Activated naive CD4-positive, alpha-beta T cell treated with anti-CD3 and anti-CD28 coated beads, Interleukin-2, amount 50 U/mL, for 16 hours (primary cell): ENCODE results near the gene RPL41.
"Not testable (repeated sequence)": the region's sequence is repeated elsewhere in the genome, so short reads cannot be mapped to it uniquely, and the experiment has no call there.

Experiments
- DNase-seq: peaks from one replicate; pipeline ENCODE4 v3.0.0-alpha.2; 2020

RPL41 gene

GRCh38 chr12:56129206-56129941 is 12.9 kb downstream of the RPL41 start:
- DNase-seq = peak; percentile 61

- DNase-seq = no peak
Measured at GRCh38 chr12:56129942-56130495, 13.6 kb downstream of the RPL41 start.

GRCh38 chr12:56130876-56131275 is 14.4 kb downstream of the RPL41 start:
- no peak for DNase-seq

GRCh38 chr12:56134897-56135296 is 18.5 kb downstream of the RPL41 start:
- DNase-seq = no peak

GRCh38 chr12:56137853-56138571 is 21.6 kb downstream of the RPL41 start:
- no peak for DNase-seq

GRCh38 chr12:56141946-56142784 is 25.7 kb downstream of the RPL41 start:
- no peak for DNase-seq

GRCh38 chr12:56143217-56143616 is 26.8 kb downstream of the RPL41 start:
- DNase-seq = no peak

GRCh38 chr12:56143870-56144269 is 27.4 kb downstream of the RPL41 start:
- no peak for DNase-seq

- no peak for DNase-seq
Measured at GRCh38 chr12:56145217-56145616, 28.8 kb downstream of the RPL41 start.

- DNase-seq = no peak
Measured at GRCh38 chr12:56146492-56147460, 30.3 kb downstream of the RPL41 start.

GRCh38 chr12:56150563-56150962 is 34.1 kb downstream of the RPL41 start:
- DNase-seq = no peak

- peak; percentile 78 for DNase-seq
Measured at GRCh38 chr12:56151672-56152131, 35.3 kb downstream of the RPL41 start.

GRCh38 chr12:56152132-56152755 is 35.8 kb downstream of the RPL41 start, which contains the start of gene MYL6B:
Gene MYL6B, plus strand, starts transcription at chr12:56152587. Its CDS starts 1,332 bp downstream, at chr12:56153919.
- DNase-seq = peak; percentile 96

GRCh38 chr12:56152756-56153677 is 36.6 kb downstream of the RPL41 start:
- DNase-seq = no peak

- no peak for DNase-seq
Measured at GRCh38 chr12:56153678-56154065, 37.2 kb downstream of the RPL41 start.

- no peak for DNase-seq
Measured at GRCh38 chr12:56154246-56154771, 37.9 kb downstream of the RPL41 start.

- DNase-seq = no peak
Measured at GRCh38 chr12:56154818-56155217, 38.4 kb downstream of the RPL41 start.

- no peak for DNase-seq
Measured at GRCh38 chr12:56155256-56155845, 38.9 kb downstream of the RPL41 start.

- not testable (repeated sequence) for DNase-seq
Measured at GRCh38 chr12:56156464-56157200, 40.2 kb downstream of the RPL41 start.
